ENCODE measurements around the gene NFIX.
A peak's percentile ranks its signal among the peaks of the same experiment; 100 is the strongest.

NFIX gene

GRCh38 chr19:13101590-13102415 is 106.5 kb downstream of the NFIX start:
- DNase-seq (ENCODE audit: low read depth in 2 of 3, low spot score in 1 of 3): no peak

GRCh38 chr19:13102416-13102665 is 107.1 kb downstream of the NFIX start:
- DNase-seq (ENCODE audit: low read depth in 2 of 3, low spot score in 1 of 3): no peak

GRCh38 chr19:13102666-13103580 is 107.6 kb downstream of the NFIX start, which contains the start of gene LYL1:
Gene LYL1, minus strand, starts transcription at chr19:13102858. Its CDS starts 1,687 bp downstream, at chr19:13101171.
- DNase-seq (ENCODE audit: low read depth in 2 of 3, low spot score in 1 of 3): no peak

- DNase-seq (ENCODE audit: low read depth in 2 of 3, low spot score in 1 of 3): no peak
These were observed 108.5 kb downstream of the NFIX start for GRCh38 chr19:13103581-13104359.

- peak in 2 of 3 donors; percentile 38 to 54 for DNase-seq (ENCODE audit: low read depth in 2 of 3, low spot score in 1 of 3)
These were observed 109.1 kb downstream of the NFIX start for GRCh38 chr19:13104360-13104847.

GRCh38 chr19:13104848-13105711 is 109.8 kb downstream of the NFIX start:
- DNase-seq (ENCODE audit: low read depth in 2 of 3, low spot score in 1 of 3): no peak

GRCh38 chr19:13109361-13110098 is 114.3 kb downstream of the NFIX start:
- DNase-seq (ENCODE audit: low read depth in 2 of 3, low spot score in 1 of 3): no peak

- no peak for DNase-seq (ENCODE audit: low read depth in 2 of 3, low spot score in 1 of 3)
These were observed 114.9 kb downstream of the NFIX start for GRCh38 chr19:13110099-13110610.

GRCh38 chr19:13112555-13112954 is 117.3 kb downstream of the NFIX start:
- no peak for DNase-seq (ENCODE audit: low read depth in 2 of 3, low spot score in 1 of 3)

- no peak for DNase-seq (ENCODE audit: low read depth in 2 of 3, low spot score in 1 of 3)
These were observed 120.6 kb downstream of the NFIX start for GRCh38 chr19:13115936-13116281.

GRCh38 chr19:13116282-13117175 is 121.3 kb downstream of the NFIX start, which contains the start of gene TRMT1:
Gene TRMT1, minus strand, starts transcription at chr19:13116740. Its CDS starts 341 bp downstream, at chr19:13116399.
- DNase-seq (ENCODE audit: low read depth in 2 of 3, low spot score in 1 of 3): peak; percentile 89 to 93 (median 91)

- DNase-seq (ENCODE audit: low read depth in 2 of 3, low spot score in 1 of 3): no peak
These were observed 122.0 kb downstream of the NFIX start for GRCh38 chr19:13117176-13117771.

- DNase-seq (ENCODE audit: low read depth in 2 of 3, low spot score in 1 of 3): peak; percentile 81 to 90 (median 85)
These were observed 122.6 kb downstream of the NFIX start, which contains the start of gene NACC1 for GRCh38 chr19:13117772-13118423. Gene NACC1, plus strand, starts transcription at chr19:13118264. Its CDS starts 16,944 bp downstream, at chr19:13135208.

- no peak for DNase-seq (ENCODE audit: low read depth in 2 of 3, low spot score in 1 of 3)
These were observed 123.3 kb downstream of the NFIX start for GRCh38 chr19:13118424-13119193.

GRCh38 chr19:13119627-13120026 is 124.4 kb downstream of the NFIX start:
- DNase-seq (ENCODE audit: low read depth in 2 of 3, low spot score in 1 of 3): no peak

GRCh38 chr19:13120031-13120430 is 124.8 kb downstream of the NFIX start:
- no peak for DNase-seq (ENCODE audit: low read depth in 2 of 3, low spot score in 1 of 3)

All from stimulated activated CD4-positive, alpha-beta T cell treated with anti-CD3 and anti-CD28 coated beads, Interleukin-12 subunit alpha, Interleukin-12 subunit beta, amount 100 ng/mL, for 48 hours (primary cell).